ENCODE results near the gene CADM2. TPM values are rescaled to one million over a fixed set of nuclear protein-coding genes. Genes with fewer than 3 reads are reported as not detected.

Gene CADM2
- total RNA-seq, 4 donors from 2014 or later, result 1.2 to 22.3 (median 2.4) TPM

DNA sequence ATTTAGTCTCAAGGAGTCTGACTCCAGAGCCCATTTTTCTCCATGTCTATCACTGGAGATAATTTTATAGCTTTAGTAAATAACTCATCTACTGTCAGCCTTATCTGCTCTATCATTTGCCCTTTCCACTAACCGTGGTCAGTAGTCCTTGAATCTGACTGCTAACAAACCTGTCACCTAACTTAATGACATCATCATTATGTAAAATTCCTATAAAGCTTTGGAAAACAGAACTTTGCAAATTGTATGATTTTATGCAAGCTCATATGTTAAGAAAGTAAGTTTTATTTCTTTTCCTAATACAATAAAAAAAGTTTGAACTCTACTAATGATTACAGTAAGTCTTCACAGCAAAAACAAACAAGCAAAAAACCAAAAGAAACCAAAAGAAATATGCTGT, 293.9 kb downstream of the CADM2 start:
- no peak for DNase-seq
- Histone ChIP-seq H3K36me3 (no peaks in the 10 kb centered on the region), H3K27ac (no peak overlapping the region), H3K4me3 (no peak overlapping the region), H3K9me3 (no peaks in the 10 kb centered on the region), H3K27me3 (no peaks in the 10 kb centered on the region), H3K4me1 (no peaks in the 10 kb centered on the region)
- no peak for TF ChIP-seq POLR2A (IDR thresholded peaks at IDR 0.05)
- TF ChIP-seq CTCF (IDR thresholded peaks at IDR 0.05), result no peak

- no peak overlapping the region for H3K4me3 ChIP-seq
- no peak for DNase-seq
- TF ChIP-seq CTCF (IDR thresholded peaks at IDR 0.05) (no peak), POLR2A (IDR thresholded peaks at IDR 0.05) (no peak)
- H3K4me1 ChIP-seq, result no peaks in the 10 kb centered on the region
- H3K27ac ChIP-seq, result no peak overlapping the region
- H3K36me3 ChIP-seq, result no peaks in the 10 kb centered on the region
- no peaks in the 10 kb centered on the region for H3K9me3 ChIP-seq
- no peaks in the 10 kb centered on the region for H3K27me3 ChIP-seq
Measured at GRCh38 chr3:85254738-85255137, 295.9 kb downstream of the CADM2 start.

- no peak overlapping the region for H3K27ac ChIP-seq
- H3K4me3 ChIP-seq, result no peak overlapping the region
- H3K36me3 ChIP-seq, result no peaks in the 10 kb centered on the region
- DNase-seq, result no peak
- H3K27me3 ChIP-seq, result no peaks in the 10 kb centered on the region
- H3K9me3 ChIP-seq, result no peaks in the 10 kb centered on the region
- no peak for TF ChIP-seq POLR2A (IDR thresholded peaks at IDR 0.05)
- no peak for TF ChIP-seq CTCF (IDR thresholded peaks at IDR 0.05)
- no peaks in the 10 kb centered on the region for H3K4me1 ChIP-seq
Measured at GRCh38 chr3:85255949-85256348, 297.2 kb downstream of the CADM2 start.

- no peak for TF ChIP-seq POLR2A (IDR thresholded peaks at IDR 0.05)
- no peak for TF ChIP-seq CTCF (IDR thresholded peaks at IDR 0.05)
- no peaks in the 10 kb centered on the region for H3K27me3 ChIP-seq
- DNase-seq, result no peak
- no peak overlapping the region for H3K27ac ChIP-seq
- H3K36me3 ChIP-seq, result no peaks in the 10 kb centered on the region
- no peak overlapping the region for H3K4me3 ChIP-seq
- no peaks in the 10 kb centered on the region for H3K4me1 ChIP-seq
- H3K9me3 ChIP-seq, result no peaks in the 10 kb centered on the region
Measured at GRCh38 chr3:85258326-85258725, 299.5 kb downstream of the CADM2 start.

DNA sequence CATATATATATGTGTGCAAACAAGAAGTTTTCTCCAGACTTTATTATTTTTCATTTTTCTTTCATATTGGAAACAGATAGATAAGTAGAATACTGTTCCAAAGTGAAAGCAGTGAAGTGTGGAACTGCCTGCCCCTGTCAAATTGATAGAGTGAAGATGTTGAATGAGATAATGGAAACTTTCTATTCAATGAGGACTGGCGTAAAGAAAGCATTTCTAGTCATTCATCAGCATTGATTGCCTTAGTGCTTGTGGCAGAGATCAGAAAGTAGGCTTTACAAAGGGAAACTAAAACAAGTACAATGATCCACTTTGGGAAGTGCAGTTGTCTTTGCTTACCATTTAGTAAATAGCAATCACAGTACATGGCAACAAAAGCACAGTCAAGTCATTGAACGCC, 300.0 kb downstream of the CADM2 start:
- Histone ChIP-seq H3K27me3 (no peaks in the 10 kb centered on the region), H3K9me3 (no peaks in the 10 kb centered on the region), H3K36me3 (no peaks in the 10 kb centered on the region), H3K4me1 (no peaks in the 10 kb centered on the region), H3K4me3 (no peak overlapping the region), H3K27ac (no peak overlapping the region)
- TF ChIP-seq POLR2A (IDR thresholded peaks at IDR 0.05) (no peak), CTCF (IDR thresholded peaks at IDR 0.05) (no peak)
- DNase-seq, result no peak

GRCh38 chr3:85259748-85260147, 301.0 kb downstream of the CADM2 start:
- Histone ChIP-seq H3K27ac (no peak overlapping the region), H3K36me3 (no peaks in the 10 kb centered on the region), H3K4me1 (no peaks in the 10 kb centered on the region), H3K4me3 (no peak overlapping the region), H3K27me3 (no peaks in the 10 kb centered on the region), H3K9me3 (no peaks in the 10 kb centered on the region)
- no peak for DNase-seq
- no peak for TF ChIP-seq CTCF (IDR thresholded peaks at IDR 0.05)
- no peak for TF ChIP-seq POLR2A (IDR thresholded peaks at IDR 0.05)
